ENCODE measurements around the gene CTNND2. TPM values are rescaled to one million over a fixed set of nuclear protein-coding genes. Genes with fewer than 3 reads are reported as not detected.

CTNND2 gene
- total and polyA plus RNA-seq, 10 donors = 0.93 to 51.0 (median 21.5) TPM

DNA sequence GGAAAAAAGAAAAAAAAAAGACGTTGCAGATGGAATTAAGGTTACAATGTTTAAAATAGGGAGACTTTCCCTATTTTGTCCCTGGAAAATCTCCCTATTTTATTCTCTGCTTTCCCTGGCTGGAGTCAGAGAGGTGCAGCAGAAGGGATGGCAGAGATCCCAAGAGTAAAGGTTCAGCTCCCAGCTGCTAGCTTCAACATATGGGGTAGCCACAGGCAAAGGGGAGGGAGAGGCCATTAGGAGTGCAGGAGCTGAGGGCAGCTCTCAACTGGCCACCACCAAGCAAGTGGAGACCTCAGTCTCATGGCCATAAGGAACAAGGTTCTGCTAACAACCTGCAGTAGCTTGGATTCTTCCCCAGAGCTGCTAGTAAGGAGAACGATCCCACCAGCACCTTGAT, 776.2 kb downstream of the CTNND2 start:
- no peak for DNase-seq
- TF ChIP-seq, protein P1, sequence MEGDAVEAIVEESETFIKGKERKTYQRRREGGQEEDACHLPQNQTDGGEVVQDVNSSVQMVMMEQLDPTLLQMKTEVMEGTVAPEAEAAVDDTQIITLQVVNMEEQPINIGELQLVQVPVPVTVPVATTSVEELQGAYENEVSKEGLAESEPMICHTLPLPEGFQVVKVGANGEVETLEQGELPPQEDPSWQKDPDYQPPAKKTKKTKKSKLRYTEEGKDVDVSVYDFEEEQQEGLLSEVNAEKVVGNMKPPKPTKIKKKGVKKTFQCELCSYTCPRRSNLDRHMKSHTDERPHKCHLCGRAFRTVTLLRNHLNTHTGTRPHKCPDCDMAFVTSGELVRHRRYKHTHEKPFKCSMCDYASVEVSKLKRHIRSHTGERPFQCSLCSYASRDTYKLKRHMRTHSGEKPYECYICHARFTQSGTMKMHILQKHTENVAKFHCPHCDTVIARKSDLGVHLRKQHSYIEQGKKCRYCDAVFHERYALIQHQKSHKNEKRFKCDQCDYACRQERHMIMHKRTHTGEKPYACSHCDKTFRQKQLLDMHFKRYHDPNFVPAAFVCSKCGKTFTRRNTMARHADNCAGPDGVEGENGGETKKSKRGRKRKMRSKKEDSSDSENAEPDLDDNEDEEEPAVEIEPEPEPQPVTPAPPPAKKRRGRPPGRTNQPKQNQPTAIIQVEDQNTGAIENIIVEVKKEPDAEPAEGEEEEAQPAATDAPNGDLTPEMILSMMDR (IDR thresholded peaks at IDR 0.05 in 8 of 11, conservative IDR thresholded peaks at IDR 0.05 in 3 of 11) = no peak
- TF ChIP-seq POLR2A (IDR thresholded peaks at IDR 0.05) = no peak
- no peak for TF ChIP-seq POLR2AphosphoS5 (IDR thresholded peaks at IDR 0.05)
- no peaks in the 10 kb centered on the region for H3K36me3 ChIP-seq
- no peaks in the 10 kb centered on the region for H3K4me1 ChIP-seq
- no peaks in the 10 kb centered on the region for H3K27me3 ChIP-seq (replicated peaks in 1 of 7)
- no peak overlapping the region for H3K4me3 ChIP-seq
- intact Hi-C loops (cut with DNase I; ENCODE audit: low total_unique reads) = no loop called here
- WGBS, 5 donors = 80 to 94% (median 83%) methylated on average over 2 of the region's 2 CpGs
- H3K27ac ChIP-seq = no peak overlapping the region
- no peaks in the 10 kb centered on the region for H3K9me3 ChIP-seq

DNA sequence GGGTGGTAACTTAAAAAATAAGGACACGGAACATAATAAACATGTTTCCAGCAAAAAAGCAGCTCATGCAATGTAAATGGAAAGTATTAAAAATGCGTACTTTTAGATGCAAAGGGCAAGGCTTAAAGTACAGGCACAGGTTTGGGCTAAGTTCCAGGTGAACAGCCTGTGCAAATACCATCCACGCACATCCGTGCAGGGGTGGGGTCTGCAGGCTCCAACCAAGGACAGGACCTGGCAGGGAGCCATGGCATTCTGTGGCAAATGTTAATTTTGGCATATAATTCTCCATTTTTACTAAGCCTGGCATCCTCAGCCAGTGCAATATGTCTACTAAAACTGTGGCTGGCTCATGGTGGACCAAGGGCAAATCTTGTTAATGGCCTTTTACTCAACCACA, 777.4 kb downstream of the CTNND2 start:
- Histone ChIP-seq H3K27me3 (replicated peaks in 1 of 7) (no peaks in the 10 kb centered on the region), H3K4me1 (no peaks in the 10 kb centered on the region), H3K27ac (no peak overlapping the region), H3K36me3 (no peaks in the 10 kb centered on the region), H3K4me3 (no peak overlapping the region), H3K9me3 (no peaks in the 10 kb centered on the region)
- no peak for DNase-seq
- TF ChIP-seq, protein P1 (IDR thresholded peaks at IDR 0.05 in 8 of 11, conservative IDR thresholded peaks at IDR 0.05 in 3 of 11) = no peak
- TF ChIP-seq POLR2A (IDR thresholded peaks at IDR 0.05) = no peak
- no peak for TF ChIP-seq POLR2AphosphoS5 (IDR thresholded peaks at IDR 0.05)
- intact Hi-C loops (cut with DNase I; ENCODE audit: low total_unique reads) = no loop called here
- WGBS, 5 donors = 74 to 88% (median 85%) methylated on average over 4 of the region's 4 CpGs

DNA sequence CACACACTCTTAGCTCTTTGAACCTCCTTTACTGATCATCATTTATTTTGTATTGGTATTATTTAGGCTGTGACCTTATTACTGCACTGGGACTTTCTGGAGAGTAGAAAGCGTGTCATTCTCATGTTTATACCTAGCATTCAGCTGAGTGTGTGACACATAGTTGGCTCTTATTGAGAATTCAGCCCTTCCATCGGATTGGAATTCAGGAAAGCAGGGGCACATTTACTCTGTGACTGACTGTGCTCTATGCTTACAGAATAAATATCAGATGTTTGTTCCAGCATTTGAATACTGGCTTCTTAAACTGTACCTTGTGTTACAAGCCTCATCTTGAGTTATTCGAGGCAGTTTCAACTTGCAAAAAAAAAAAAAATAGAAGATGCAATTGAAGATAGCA, 782.4 kb downstream of the CTNND2 start:
- H3K4me3 ChIP-seq = no peak overlapping the region
- DNase-seq = no peak
- H3K27me3 ChIP-seq (replicated peaks in 1 of 7) = no peaks in the 10 kb centered on the region
- no peak overlapping the region for H3K27ac ChIP-seq
- H3K4me1 ChIP-seq = no peaks in the 10 kb centered on the region
- 85 to 90% (median 88%) methylated on average over 3 of the region's 3 CpGs for WGBS, 5 donors
- no peaks in the 10 kb centered on the region for H3K36me3 ChIP-seq
- H3K9me3 ChIP-seq = no peaks in the 10 kb centered on the region
- intact Hi-C loops (cut with DNase I; ENCODE audit: low total_unique reads) = no loop called here
- TF ChIP-seq POLR2AphosphoS5 (IDR thresholded peaks at IDR 0.05) = no peak
- no peak for TF ChIP-seq POLR2A (IDR thresholded peaks at IDR 0.05)
- TF ChIP-seq, protein P1 (IDR thresholded peaks at IDR 0.05 in 8 of 11, conservative IDR thresholded peaks at IDR 0.05 in 3 of 11) = no peak

DNA sequence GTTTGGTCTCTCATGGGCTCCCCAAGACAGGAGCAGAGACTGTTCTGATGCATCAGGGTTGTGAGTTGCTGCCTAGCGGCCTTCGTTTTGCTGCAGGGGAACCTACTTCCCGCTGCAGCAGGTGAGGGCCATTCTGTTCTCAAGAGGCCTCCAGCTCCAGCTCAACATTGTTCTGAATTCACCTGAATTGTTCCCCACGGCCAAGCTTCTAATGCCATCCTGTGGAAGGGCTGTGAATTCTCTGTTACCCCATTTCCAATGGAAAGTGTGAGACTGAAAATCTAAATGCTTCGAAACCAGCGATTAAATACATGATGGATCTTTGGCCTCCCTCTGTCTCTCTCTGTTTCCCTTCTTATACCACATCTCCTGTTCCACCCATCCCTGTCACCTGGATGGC, 794.1 kb downstream of the CTNND2 start:
- no peaks in the 10 kb centered on the region for H3K4me1 ChIP-seq
- H3K4me3 ChIP-seq = no peak overlapping the region
- peaks cover 0 to 6% (median 0%) of the 10 kb centered on the region in 8 donors for H3K9me3 ChIP-seq
- H3K27me3 ChIP-seq (replicated peaks in 1 of 7) = no peaks in the 10 kb centered on the region
- H3K36me3 ChIP-seq = peaks cover 0 to 9% (median 0%) of the 10 kb centered on the region in 6 donors
- DNase-seq = no peak
- TF ChIP-seq POLR2A (IDR thresholded peaks at IDR 0.05) = no peak
- TF ChIP-seq, protein P1 (IDR thresholded peaks at IDR 0.05 in 8 of 11, conservative IDR thresholded peaks at IDR 0.05 in 3 of 11) = no peak
- TF ChIP-seq POLR2AphosphoS5 (IDR thresholded peaks at IDR 0.05) = no peak
- no peak overlapping the region for H3K27ac ChIP-seq
- WGBS, 5 donors = 88 to 96% (median 91%) methylated on average over 6 of the region's 6 CpGs
- intact Hi-C loops (cut with DNase I; ENCODE audit: low total_unique reads) = no loop called here
